GM18498 (cell line): ENCODE data around the gene TAOK3.

Experiments used
- ATAC-seq: cut with Tn5 transposase; IDR thresholded peaks from one replicate; pipeline ENCODE4 v1.9.1; 2021; ENCODE audit warnings: mild to moderate bottlenecking, moderate library complexity; ENCODE audit not compliant: unreplicated experiment

TAOK3 gene

DNA sequence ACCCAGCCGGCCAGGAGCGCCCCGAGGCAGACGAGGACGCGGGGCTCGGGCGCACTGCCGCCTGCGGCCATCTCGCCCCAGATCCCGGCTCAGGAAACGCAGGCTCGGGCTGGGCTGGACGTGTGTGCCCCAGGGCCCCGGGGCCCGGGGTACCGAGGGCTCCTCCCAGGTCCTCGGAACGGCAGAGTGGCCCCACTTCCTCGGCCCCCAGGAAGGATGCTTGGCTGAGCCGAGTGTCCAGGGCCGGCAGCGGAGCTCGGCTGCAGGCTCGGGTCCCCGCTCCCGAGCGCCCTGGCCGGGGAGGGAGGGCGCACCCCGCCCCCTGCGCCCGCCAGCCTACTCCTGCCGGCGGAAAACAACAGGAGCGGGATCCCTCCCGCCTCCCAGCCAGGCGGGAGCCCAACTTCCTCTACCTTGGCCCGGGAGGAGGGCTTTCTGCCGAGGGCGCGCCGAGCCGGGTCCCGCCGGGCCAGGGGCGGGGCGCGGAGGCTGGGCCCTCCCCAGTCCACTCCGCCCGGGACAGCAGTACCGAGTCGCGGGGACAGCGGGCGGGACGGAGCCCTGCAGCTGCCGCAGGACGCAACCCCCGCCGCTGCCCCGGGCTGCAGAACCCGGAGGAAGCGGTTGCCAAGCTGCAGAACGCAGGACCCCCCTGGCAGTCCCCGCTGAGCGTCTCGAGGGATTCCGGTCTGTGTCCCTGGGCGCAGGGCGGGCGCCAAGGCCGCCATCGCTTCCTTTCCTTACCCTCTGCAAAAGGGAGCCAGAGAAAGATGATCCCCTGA lies 268.9 kb downstream of the TAOK3 start, which contains the start of gene VSIG10:
TSS of gene VSIG10 (minus strand) at position 411 of the 782 bp plus-strand sequence. CDS start at position 71, 340 bp downstream.
- ATAC-seq, result peak; percentile 61

GRCh38 chr12:118103201-118103600 lies 269.5 kb downstream of the TAOK3 start:
- peak; percentile 27 for ATAC-seq

DNA sequence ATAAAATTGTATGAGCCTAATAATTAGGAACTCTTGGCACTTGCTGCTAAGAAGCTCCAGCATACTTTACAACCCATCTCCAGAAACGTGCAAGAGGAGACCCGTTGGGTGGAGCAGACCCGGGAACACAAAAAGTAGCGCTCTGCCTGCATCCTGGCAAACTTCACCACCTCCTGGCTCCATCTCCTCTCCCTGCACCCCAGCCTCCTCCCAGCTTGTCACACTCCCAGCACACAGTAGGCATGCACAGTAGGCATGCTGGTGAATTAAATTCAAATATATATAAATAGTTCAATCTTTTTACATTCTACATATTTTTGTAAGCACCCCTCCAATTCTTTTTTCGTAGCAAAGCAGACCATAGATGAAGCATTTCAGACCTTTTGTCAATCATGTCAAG lies 270.1 kb downstream of the TAOK3 start:
- no peak for ATAC-seq

GRCh38 chr12:118102070-118102469 lies 270.6 kb downstream of the TAOK3 start:
- no peak for ATAC-seq

DNA sequence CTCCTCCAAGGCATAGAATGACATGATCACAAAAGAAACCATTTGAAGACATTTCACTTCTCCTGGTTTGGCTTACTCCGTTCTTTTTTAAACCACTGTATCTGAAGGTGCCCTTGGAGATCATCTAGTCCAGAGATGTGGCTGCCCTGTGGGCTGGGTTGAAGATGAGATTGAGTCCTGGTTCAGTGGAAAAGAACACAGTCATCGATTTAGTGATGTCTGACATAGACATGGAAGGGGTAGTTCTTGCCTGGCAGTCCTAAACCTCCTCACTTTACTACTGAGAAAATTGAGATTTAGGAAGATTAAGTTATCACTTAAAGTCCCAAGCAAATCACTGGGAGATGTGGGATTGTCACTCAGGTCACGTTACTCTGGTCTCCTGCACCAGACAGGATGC lies 271.7 kb downstream of the TAOK3 start:
- no peak for ATAC-seq
